ENCODE results near the gene BFSP2.
"Not testable (repeated sequence)": the region's sequence is repeated elsewhere in the genome, so short reads cannot be mapped to it uniquely, and the experiment has no call there.

BFSP2 gene

GRCh38 chr3:133482474-133482873 lies 82.6 kb downstream of the BFSP2 start:
- not testable (repeated sequence) for DNase-seq; H3K27ac Mint-ChIP-seq; H3K36me3 Mint-ChIP-seq (ENCODE audit: low read depth); H3K27me3 Mint-ChIP-seq; H3K4me3 Mint-ChIP-seq; H3K9me3 Mint-ChIP-seq
- H3K4me1 Mint-ChIP-seq (ENCODE audit: low read depth) = peaks cover 43% of the 10 kb centered on the region

- Mint-ChIP-seq H3K4me1 (ENCODE audit: low read depth) (peaks cover 46% of the 10 kb centered on the region), H3K4me3 (no peak overlapping the region), H3K36me3 (ENCODE audit: low read depth) (no peaks in the 10 kb centered on the region), H3K27ac (no peak overlapping the region), H3K9me3 (peaks cover 3% of the 10 kb centered on the region), H3K27me3 (no peaks in the 10 kb centered on the region)
- no peak for DNase-seq
These were observed 86.8 kb downstream of the BFSP2 start for GRCh38 chr3:133486658-133487057.

- H3K4me1 Mint-ChIP-seq (ENCODE audit: low read depth) = peaks cover 46% of the 10 kb centered on the region
- no peak for DNase-seq
- no peaks in the 10 kb centered on the region for H3K36me3 Mint-ChIP-seq (ENCODE audit: low read depth)
- no peaks in the 10 kb centered on the region for H3K27me3 Mint-ChIP-seq
- H3K27ac Mint-ChIP-seq = no peak overlapping the region
- no peak overlapping the region for H3K4me3 Mint-ChIP-seq
- peaks cover 3% of the 10 kb centered on the region for H3K9me3 Mint-ChIP-seq
These were observed 87.3 kb downstream of the BFSP2 start for GRCh38 chr3:133487204-133487603.

GRCh38 chr3:133487920-133488540 lies 88.2 kb downstream of the BFSP2 start:
- peaks cover 54% of the 10 kb centered on the region for H3K4me1 Mint-ChIP-seq (ENCODE audit: low read depth)
- H3K27me3 Mint-ChIP-seq = no peaks in the 10 kb centered on the region
- H3K9me3 Mint-ChIP-seq = peaks cover 3% of the 10 kb centered on the region
- DNase-seq = peak; percentile 49
- H3K27ac Mint-ChIP-seq = no peak overlapping the region
- no peak overlapping the region for H3K4me3 Mint-ChIP-seq
- H3K36me3 Mint-ChIP-seq (ENCODE audit: low read depth) = no peaks in the 10 kb centered on the region

- Mint-ChIP-seq H3K36me3 (ENCODE audit: low read depth) (no peaks in the 10 kb centered on the region), H3K4me1 (ENCODE audit: low read depth) (peaks cover 57% of the 10 kb centered on the region), H3K27ac (no peak overlapping the region), H3K9me3 (peaks cover 3% of the 10 kb centered on the region), H3K4me3 (no peak overlapping the region), H3K27me3 (no peaks in the 10 kb centered on the region)
- DNase-seq = no peak
These were observed 89.0 kb downstream of the BFSP2 start for GRCh38 chr3:133488785-133489367.

- no peak overlapping the region for H3K27ac Mint-ChIP-seq
- peaks cover 3% of the 10 kb centered on the region for H3K9me3 Mint-ChIP-seq
- H3K36me3 Mint-ChIP-seq (ENCODE audit: low read depth) = no peaks in the 10 kb centered on the region
- no peak overlapping the region for H3K4me3 Mint-ChIP-seq
- no peak for DNase-seq
- no peaks in the 10 kb centered on the region for H3K27me3 Mint-ChIP-seq
- H3K4me1 Mint-ChIP-seq (ENCODE audit: low read depth) = peaks cover 56% of the 10 kb centered on the region
These were observed 89.7 kb downstream of the BFSP2 start for GRCh38 chr3:133489466-133490085.

- H3K4me3 Mint-ChIP-seq = peak overlapping the region; percentile 62
- H3K4me1 Mint-ChIP-seq (ENCODE audit: low read depth) = peaks cover 58% of the 10 kb centered on the region
- peak; percentile 76 for DNase-seq
- H3K36me3 Mint-ChIP-seq (ENCODE audit: low read depth) = no peaks in the 10 kb centered on the region
- peak overlapping the region; percentile 89 for H3K27ac Mint-ChIP-seq
- H3K9me3 Mint-ChIP-seq = peaks cover 3% of the 10 kb centered on the region
- H3K27me3 Mint-ChIP-seq = no peaks in the 10 kb centered on the region
These were observed 90.9 kb downstream of the BFSP2 start for GRCh38 chr3:133490468-133491351.

- Mint-ChIP-seq H3K4me3 (peak overlapping the region; percentile 62), H3K36me3 (ENCODE audit: low read depth) (no peaks in the 10 kb centered on the region), H3K27ac (peak overlapping the region; percentile 89), H3K9me3 (peaks cover 3% of the 10 kb centered on the region), H3K27me3 (no peaks in the 10 kb centered on the region), H3K4me1 (ENCODE audit: low read depth) (peaks cover 58% of the 10 kb centered on the region)
- DNase-seq = no peak
These were observed 91.7 kb downstream of the BFSP2 start for GRCh38 chr3:133491481-133492059.

- peak overlapping the region; percentile 68 for H3K27ac Mint-ChIP-seq
- peaks cover 58% of the 10 kb centered on the region for H3K4me1 Mint-ChIP-seq (ENCODE audit: low read depth)
- H3K36me3 Mint-ChIP-seq (ENCODE audit: low read depth) = no peaks in the 10 kb centered on the region
- H3K9me3 Mint-ChIP-seq = no peaks in the 10 kb centered on the region
- H3K4me3 Mint-ChIP-seq = peak overlapping the region; percentile 5
- peak; percentile 49 for DNase-seq
- H3K27me3 Mint-ChIP-seq = no peaks in the 10 kb centered on the region
These were observed 92.4 kb downstream of the BFSP2 start for GRCh38 chr3:133492159-133492741.

GRCh38 chr3:133494469-133494868 lies 94.6 kb downstream of the BFSP2 start:
- H3K9me3 Mint-ChIP-seq = no peaks in the 10 kb centered on the region
- H3K4me3 Mint-ChIP-seq = no peak overlapping the region
- H3K27ac Mint-ChIP-seq = no peak overlapping the region
- peaks cover 47% of the 10 kb centered on the region for H3K4me1 Mint-ChIP-seq (ENCODE audit: low read depth)
- H3K36me3 Mint-ChIP-seq (ENCODE audit: low read depth) = no peaks in the 10 kb centered on the region
- H3K27me3 Mint-ChIP-seq = no peaks in the 10 kb centered on the region
- no peak for DNase-seq

- H3K4me3 Mint-ChIP-seq; H3K9me3 Mint-ChIP-seq; H3K27ac Mint-ChIP-seq; H3K27me3 Mint-ChIP-seq; DNase-seq; H3K36me3 Mint-ChIP-seq (ENCODE audit: low read depth): not testable (repeated sequence)
- H3K4me1 Mint-ChIP-seq (ENCODE audit: low read depth) = peaks cover 24% of the 10 kb centered on the region
These were observed 102.7 kb downstream of the BFSP2 start for GRCh38 chr3:133502542-133502941.

- Mint-ChIP-seq H3K4me1 (ENCODE audit: low read depth) (peaks cover 24% of the 10 kb centered on the region), H3K4me3 (no peak overlapping the region), H3K36me3 (ENCODE audit: low read depth) (no peaks in the 10 kb centered on the region), H3K27ac (no peak overlapping the region), H3K9me3 (peaks cover 2% of the 10 kb centered on the region), H3K27me3 (no peaks in the 10 kb centered on the region)
- DNase-seq = no peak
These were observed 103.6 kb downstream of the BFSP2 start for GRCh38 chr3:133503409-133503808.

GRCh38 chr3:133504736-133505135 lies 104.9 kb downstream of the BFSP2 start:
- no peaks in the 10 kb centered on the region for H3K27me3 Mint-ChIP-seq
- peaks cover 2% of the 10 kb centered on the region for H3K9me3 Mint-ChIP-seq
- H3K27ac Mint-ChIP-seq = no peak overlapping the region
- H3K4me3 Mint-ChIP-seq = no peak overlapping the region
- peaks cover 19% of the 10 kb centered on the region for H3K4me1 Mint-ChIP-seq (ENCODE audit: low read depth)
- DNase-seq = no peak
- no peaks in the 10 kb centered on the region for H3K36me3 Mint-ChIP-seq (ENCODE audit: low read depth)

GRCh38 chr3:133505813-133506212 lies 106.0 kb downstream of the BFSP2 start:
- H3K27ac Mint-ChIP-seq = peak overlapping the region; percentile 83
- peaks cover 14% of the 10 kb centered on the region for H3K4me1 Mint-ChIP-seq (ENCODE audit: low read depth)
- peaks cover 2% of the 10 kb centered on the region for H3K9me3 Mint-ChIP-seq
- H3K4me3 Mint-ChIP-seq = peak overlapping the region; percentile 55
- DNase-seq = no peak
- H3K27me3 Mint-ChIP-seq = no peaks in the 10 kb centered on the region
- H3K36me3 Mint-ChIP-seq (ENCODE audit: low read depth) = no peaks in the 10 kb centered on the region
